Keratinocyte (primary cell): ENCODE results near the gene MAGI1. TPM values are rescaled to one million over a fixed set of nuclear protein-coding genes. Genes with fewer than 3 reads are reported as not detected.
A peak's percentile ranks its signal among the peaks of the same experiment; 100 is the strongest.

Experiments used
- DNase-seq: peaks from one replicate; pipeline ENCODE4 v3.0.0-alpha.2; 2011; ENCODE audit warnings: low read depth, missing footprints, low spot score
- FAIRE-seq: peaks from 2 replicates; lab custom pipeline; 2011; peaks lifted over from hg19 to GRCh38; lab: Jason Lieb, UNC
- H2AFZ ChIP-seq: 2 replicates; pipeline ENCODE4 v1.6.0; 2012; ENCODE audit warnings: low read length, control low read depth, inconsistent platforms; ENCODE audit not compliant: control insufficient read depth
- H3K27ac ChIP-seq: 2 replicates; pipeline ENCODE4 v1.5.1; 2011; ENCODE audit warnings: low read length; ENCODE audit not compliant: control insufficient read depth, insufficient read depth
- H3K27me3 ChIP-seq: 3 replicates; pipeline ENCODE4 v1.6.0; 2011; ENCODE audit warnings: low read length; ENCODE audit not compliant: control insufficient read depth, insufficient read depth; ENCODE audit errors: extremely low read depth
- H3K36me3 ChIP-seq, 2 experiments: 2 replicates in 1 of 2; 3 replicates in 1 of 2; pipeline ENCODE4 v1.5.1; 2011; ENCODE audit warnings: low read length in 2 of 2, mild to moderate bottlenecking in 1 of 2; ENCODE audit not compliant: control insufficient read depth in 2 of 2, insufficient read depth in 2 of 2; ENCODE audit errors: extremely low read depth in 1 of 2
- H3K4me1 ChIP-seq: 3 replicates; pipeline ENCODE4 v1.5.1; 2011; ENCODE audit warnings: low read length; ENCODE audit not compliant: control insufficient read depth, insufficient read depth; ENCODE audit errors: extremely low read depth
- H3K4me2 ChIP-seq: 3 replicates; pipeline ENCODE4 v1.6.0; 2011; ENCODE audit warnings: low read depth, low read length; ENCODE audit not compliant: control insufficient read depth, insufficient read depth; ENCODE audit errors: extremely low read depth
- H3K4me3 ChIP-seq, 3 experiments: fragments of 200-600 bp in 1 of 3; sonication (generic) in 1 of 3; 2 replicates in 2 of 3; 3 replicates in 1 of 3; pipeline ENCODE4 v1.5.1; 2011 to 2016; ENCODE audit warnings: low read length in 3 of 3, mild to moderate bottlenecking in 3 of 3, control low read depth in 2 of 3, inconsistent platforms in 1 of 3, low read depth in 1 of 3, mixed read lengths in 1 of 3, mixed run types in 1 of 3, moderate library complexity in 1 of 3; ENCODE audit not compliant: control insufficient read depth in 2 of 3, insufficient read depth in 2 of 3; ENCODE audit errors: extremely low read depth in 1 of 3
- H3K79me2 ChIP-seq: 2 replicates; pipeline ENCODE4 v1.6.0; 2012; ENCODE audit warnings: low read length; ENCODE audit not compliant: control insufficient read depth, insufficient read depth
- H3K9ac ChIP-seq: 3 replicates; pipeline ENCODE4 v1.6.0; 2011; ENCODE audit warnings: low read length; ENCODE audit not compliant: control insufficient read depth, insufficient read depth; ENCODE audit errors: extremely low read depth
- H3K9me1 ChIP-seq: 3 replicates; pipeline ENCODE4 v1.6.0; 2011; ENCODE audit warnings: low read length; ENCODE audit not compliant: control insufficient read depth, insufficient read depth; ENCODE audit errors: extremely low read depth
- H3K9me3 ChIP-seq: 2 replicates; pipeline ENCODE4 v1.5.1; 2012; ENCODE audit warnings: low read depth, low read length; ENCODE audit not compliant: control insufficient read depth
- H4K20me1 ChIP-seq: 3 replicates; pipeline ENCODE4 v1.6.0; 2011; ENCODE audit warnings: low read length; ENCODE audit not compliant: control insufficient read depth, insufficient read depth; ENCODE audit errors: extremely low read depth
- EZH2 ChIP-seq: IDR thresholded peaks from one replicate; pipeline ENCODE4 v1.6.1; 2012; ENCODE audit warnings: inconsistent platforms, mild to moderate bottlenecking, low read length, moderate library complexity
- dilution Hi-C: fragments of 300-500 bp; cut with MboI; formaldehyde crosslinking; loops from one replicate; pipeline ENCODE4 v1.7.0; 2020; ENCODE audit warnings: low sequenced_read_pairs; ENCODE audit not compliant: extremely low pct_ligation_motif_present
- polyA plus RNA-seq, 5 experiments: library from polyadenylated mRNA; depleted of rRNA in 3 of 5; stranded (reverse) in 3 of 5; stranded (forward) in 1 of 5; unstranded in 1 of 5; fragments of >200 nt; gene quantifications; 1 replicate in 1 of 5; 2 replicates in 3 of 5; 3 replicates in 1 of 5; pipeline versions ENCODE4 v1.2.1 to v1.2.3, GENCODE V29; 2011 to 2012; ENCODE audit warnings: missing spikeins in 2 of 5, low read depth in 1 of 5, low replicate concordance in 1 of 5
- TF ChIP-seq, protein P1 (sequence below), 3 experiments: IDR thresholded peaks in 1 of 3; conservative IDR thresholded peaks in 1 of 3; optimal IDR thresholded peaks in 1 of 3; 2 replicates in 2 of 3; 3 replicates in 1 of 3; pipeline versions ENCODE3 to v1.5.1; 2011; ENCODE audit warnings: low read length in 3 of 3, mild to moderate bottlenecking in 3 of 3, moderate library complexity in 2 of 3, control low read depth in 1 of 3, inconsistent platforms in 1 of 3; ENCODE audit not compliant: insufficient read depth in 2 of 3; ENCODE audit errors: extremely low read depth in 1 of 3

The MAGI1 gene
- polyA plus RNA-seq, 1 donor (not counting 4 experiments of a cell fraction or from before 2014, with no cell fraction given) = 10.9 TPM

DNA sequence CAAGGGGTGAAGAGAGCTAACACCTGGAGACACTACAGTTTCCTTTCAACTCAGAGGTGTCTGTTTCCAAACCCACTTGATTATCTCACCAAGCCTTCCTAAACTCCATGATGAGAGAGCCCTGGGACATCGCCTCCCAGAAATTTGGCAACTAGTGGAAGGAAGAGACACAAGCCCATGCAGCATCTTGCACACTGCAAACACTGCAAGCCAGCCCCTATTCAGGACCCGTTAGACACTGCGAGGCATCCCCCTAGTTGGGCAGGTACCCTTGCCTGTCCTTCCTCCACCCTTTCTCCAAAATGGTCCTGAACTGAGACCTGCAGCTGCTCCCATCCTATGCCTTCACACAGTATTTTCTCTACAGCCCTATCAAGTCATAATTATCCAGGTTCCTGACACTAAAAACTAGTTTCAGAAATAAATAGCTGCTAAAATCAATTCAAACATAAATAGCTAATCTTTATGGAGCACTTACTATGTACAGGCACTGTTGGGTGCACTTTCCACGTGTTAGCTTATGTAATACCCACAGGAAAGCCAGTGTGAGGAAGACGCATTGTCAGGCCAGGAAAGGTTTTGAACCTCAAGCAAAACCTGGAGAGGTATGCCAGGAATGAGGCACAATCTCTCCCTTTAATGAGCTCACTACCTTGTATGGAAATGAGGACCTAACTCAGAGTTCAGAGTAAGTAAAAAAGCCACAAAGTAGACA lies 2.8 kb downstream of the MAGI1 start:
- H4K20me1 ChIP-seq = no peaks in the 10 kb centered on the region
- peak overlapping the region; percentile 81 for H3K4me2 ChIP-seq
- DNase-seq (no peak), FAIRE-seq (peak; percentile 93)
- H2AFZ ChIP-seq = peak overlapping the region; percentile 21
- H3K79me2 ChIP-seq = peaks cover 35% of the 10 kb centered on the region
- no peaks in the 10 kb centered on the region for H3K27me3 ChIP-seq
- no peaks in the 10 kb centered on the region for H3K9me1 ChIP-seq
- H3K9me3 ChIP-seq = no peaks in the 10 kb centered on the region
- H3K9ac ChIP-seq = peak overlapping the region; percentile 6
- H3K27ac ChIP-seq = peak overlapping the region; percentile 10
- dilution Hi-C loops = no loop called here
- H3K36me3 ChIP-seq = no peaks in the 10 kb centered on the region
- H3K4me1 ChIP-seq = peaks cover 16% of the 10 kb centered on the region
- H3K4me3 ChIP-seq = peak overlapping the region in 2 of 3 experiments; percentile 30 to 90
- no peak for TF ChIP-seq EZH2
- TF ChIP-seq, protein P1, sequence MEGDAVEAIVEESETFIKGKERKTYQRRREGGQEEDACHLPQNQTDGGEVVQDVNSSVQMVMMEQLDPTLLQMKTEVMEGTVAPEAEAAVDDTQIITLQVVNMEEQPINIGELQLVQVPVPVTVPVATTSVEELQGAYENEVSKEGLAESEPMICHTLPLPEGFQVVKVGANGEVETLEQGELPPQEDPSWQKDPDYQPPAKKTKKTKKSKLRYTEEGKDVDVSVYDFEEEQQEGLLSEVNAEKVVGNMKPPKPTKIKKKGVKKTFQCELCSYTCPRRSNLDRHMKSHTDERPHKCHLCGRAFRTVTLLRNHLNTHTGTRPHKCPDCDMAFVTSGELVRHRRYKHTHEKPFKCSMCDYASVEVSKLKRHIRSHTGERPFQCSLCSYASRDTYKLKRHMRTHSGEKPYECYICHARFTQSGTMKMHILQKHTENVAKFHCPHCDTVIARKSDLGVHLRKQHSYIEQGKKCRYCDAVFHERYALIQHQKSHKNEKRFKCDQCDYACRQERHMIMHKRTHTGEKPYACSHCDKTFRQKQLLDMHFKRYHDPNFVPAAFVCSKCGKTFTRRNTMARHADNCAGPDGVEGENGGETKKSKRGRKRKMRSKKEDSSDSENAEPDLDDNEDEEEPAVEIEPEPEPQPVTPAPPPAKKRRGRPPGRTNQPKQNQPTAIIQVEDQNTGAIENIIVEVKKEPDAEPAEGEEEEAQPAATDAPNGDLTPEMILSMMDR (optimal IDR thresholded peaks at IDR 0.05 in 1 of 3, IDR thresholded peaks at IDR 0.05 in 1 of 3, conservative IDR thresholded peaks at IDR 0.05 in 1 of 3; ENCODE audit: extremely low read depth in 1 of 3, insufficient read depth in 2 of 3, low read length in 3 of 3) = no peak

DNA sequence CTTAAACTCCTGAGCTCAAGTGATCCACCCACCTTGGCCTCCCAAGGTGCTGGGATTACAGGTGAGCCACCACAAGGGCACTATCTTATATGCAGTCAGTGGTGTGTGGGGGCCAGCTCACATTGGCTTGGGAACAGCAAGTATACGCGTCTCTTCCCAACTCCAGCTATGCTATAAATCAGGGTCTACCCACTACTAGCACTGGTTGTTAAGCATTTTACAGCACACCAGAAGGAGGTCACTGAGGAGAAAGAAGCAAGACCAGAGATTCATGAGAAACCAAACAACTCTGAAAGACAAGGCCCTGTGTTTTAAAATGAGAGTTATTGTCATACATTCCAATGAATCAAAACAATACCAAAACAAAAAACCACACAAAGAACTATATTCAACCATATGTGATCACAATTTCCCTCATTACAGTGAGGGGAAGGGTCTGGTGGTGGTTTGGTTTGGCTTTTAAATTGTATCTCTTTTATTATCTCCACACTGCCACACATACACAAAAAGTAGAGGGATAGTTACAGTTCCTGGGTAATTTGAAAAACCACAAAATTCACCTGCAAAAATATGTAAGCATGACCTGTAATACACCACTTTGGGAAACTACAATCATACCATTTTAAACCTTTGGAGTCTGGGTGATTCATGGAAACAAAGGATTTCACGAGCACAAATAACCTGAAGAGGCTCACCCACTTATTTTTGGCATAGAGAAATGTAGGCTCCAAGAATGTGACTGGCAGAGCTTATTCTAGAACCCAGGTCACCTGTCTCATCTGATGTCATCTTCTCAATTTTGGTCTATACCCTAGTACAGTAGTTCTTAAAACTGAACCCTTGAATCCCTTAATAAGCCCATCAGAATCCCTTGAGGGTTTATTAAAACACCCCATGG lies 5.2 kb downstream of the MAGI1 start:
- TF ChIP-seq, protein P1 (optimal IDR thresholded peaks at IDR 0.05 in 1 of 3, IDR thresholded peaks at IDR 0.05 in 1 of 3, conservative IDR thresholded peaks at IDR 0.05 in 1 of 3; ENCODE audit: extremely low read depth in 1 of 3, insufficient read depth in 2 of 3, low read length in 3 of 3) = no peak
- no peak for TF ChIP-seq EZH2
- Histone ChIP-seq H3K9me1 (peaks cover 2% of the 10 kb centered on the region), H3K4me1 (peaks cover 28% of the 10 kb centered on the region), H3K9ac (no peak overlapping the region), H3K9me3 (no peaks in the 10 kb centered on the region), H3K79me2 (peaks cover 48% of the 10 kb centered on the region), H3K4me2 (no peak overlapping the region), H4K20me1 (no peaks in the 10 kb centered on the region), H3K27me3 (no peaks in the 10 kb centered on the region), H2AFZ (no peak overlapping the region), H3K36me3 (no peaks in the 10 kb centered on the region), H3K4me3 (no peak overlapping the region), H3K27ac (no peak overlapping the region)
- DNase-seq = no peak
- dilution Hi-C loops = no loop called here
- FAIRE-seq = no peak
